ENCODE results near the gene CERS1. TPM values are rescaled to one million over a fixed set of nuclear protein-coding genes. Genes with fewer than 3 reads are reported as not detected.

Gene CERS1
- total RNA-seq, 2 donors from 2014 or later = 0.80 to 2.1 TPM

DNA sequence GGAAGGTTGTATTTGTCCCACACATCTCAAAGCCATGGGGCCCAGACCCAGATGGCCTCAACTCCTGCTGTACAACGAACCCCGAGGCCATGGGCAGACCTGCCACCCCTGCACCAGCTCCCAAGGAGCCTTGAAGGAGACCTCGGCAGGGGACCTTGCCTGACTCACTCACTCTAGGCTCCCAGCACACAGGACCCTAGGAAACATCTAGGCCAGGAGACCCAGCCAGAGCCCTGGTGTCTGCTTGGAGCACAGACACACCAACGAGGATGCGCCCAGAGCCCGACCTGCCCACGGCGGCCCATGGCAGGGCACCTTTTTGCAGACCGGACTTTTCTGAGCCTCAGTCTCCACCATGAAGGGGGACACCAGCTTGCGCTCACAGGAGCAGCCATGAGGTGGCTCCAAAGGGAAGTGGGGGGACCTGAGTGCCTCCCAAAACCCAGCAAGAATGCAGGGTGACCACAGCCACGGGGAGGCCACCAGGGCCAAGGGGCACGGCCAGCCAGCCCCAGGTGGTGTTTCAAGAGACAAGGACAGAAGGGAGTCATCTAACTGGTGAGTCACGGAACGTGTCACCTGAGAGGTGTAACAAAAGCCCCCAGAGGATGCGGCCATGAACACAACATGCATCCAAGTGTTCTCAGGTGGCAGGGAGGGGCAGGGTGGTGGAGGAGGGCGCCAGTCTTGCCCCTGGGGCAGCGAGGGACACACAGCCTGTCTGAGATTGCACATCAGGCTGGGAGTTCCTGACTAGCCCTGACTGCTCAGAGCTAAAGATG lies 4.9 kb upstream of the CERS1 start:
- DNase-seq = no peak
- ATAC-seq = no peak
- intact Hi-C loops (cut with DNase I) = no loop called here

- ATAC-seq = no peak
- no peak for DNase-seq
- intact Hi-C loops (cut with DNase I) = no loop called here
These were observed 3.9 kb upstream of the CERS1 start for GRCh38 chr19:18899624-18900560.

DNA sequence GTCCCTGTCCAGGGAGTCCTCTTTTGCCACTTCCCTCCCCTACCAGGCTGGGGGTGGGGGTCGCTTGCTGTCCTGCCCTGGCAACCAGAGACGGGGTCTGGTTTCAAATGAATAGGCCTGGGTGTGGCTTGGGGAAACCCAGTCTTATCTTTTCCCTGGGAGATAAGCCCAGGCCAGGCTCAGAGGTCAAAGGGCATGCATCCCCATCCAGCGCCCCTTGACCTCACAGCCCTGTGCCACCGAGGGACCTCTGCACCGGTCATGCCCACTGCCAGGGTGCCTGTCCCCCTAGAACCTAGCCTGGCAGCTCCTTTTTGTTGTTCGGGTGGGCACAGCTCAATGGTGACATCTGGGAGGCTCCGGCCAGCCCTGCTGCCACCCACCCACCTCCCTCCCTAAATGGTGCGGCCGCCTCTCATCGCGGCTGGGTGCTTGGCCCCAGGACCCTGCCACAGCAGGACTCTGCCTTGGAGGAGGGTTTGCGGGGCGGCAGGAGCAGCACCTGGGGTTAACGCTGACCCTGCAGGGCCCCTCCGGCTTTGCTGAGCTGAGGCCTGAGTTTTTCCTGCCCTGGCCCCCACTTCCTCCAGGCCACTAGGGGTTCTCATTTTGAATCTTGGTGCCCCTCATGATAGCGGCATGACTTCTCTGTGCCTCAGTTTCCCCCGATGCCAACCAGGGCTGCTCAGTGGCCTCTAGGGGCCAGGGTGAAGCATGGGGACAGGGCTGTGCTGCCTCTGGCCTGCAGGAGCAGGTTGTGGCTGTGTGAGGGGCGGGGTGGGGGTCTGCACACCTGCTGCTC lies 2.9 kb upstream of the CERS1 start:
- DNase-seq (no peak), ATAC-seq (no peak)
- intact Hi-C loops (cut with DNase I) = no loop called here

- no peak for DNase-seq
- ATAC-seq = peak; percentile 10 to 19
- intact Hi-C loops (cut with DNase I) = no loop called here
These were observed 2.2 kb upstream of the CERS1 start for GRCh38 chr19:18898081-18898606.

GRCh38 chr19:18897094-18898029 lies 1.4 kb upstream of the CERS1 start:
- intact Hi-C loops (cut with DNase I) = no loop called here
- DNase-seq (no peak), ATAC-seq (no peak)

DNA sequence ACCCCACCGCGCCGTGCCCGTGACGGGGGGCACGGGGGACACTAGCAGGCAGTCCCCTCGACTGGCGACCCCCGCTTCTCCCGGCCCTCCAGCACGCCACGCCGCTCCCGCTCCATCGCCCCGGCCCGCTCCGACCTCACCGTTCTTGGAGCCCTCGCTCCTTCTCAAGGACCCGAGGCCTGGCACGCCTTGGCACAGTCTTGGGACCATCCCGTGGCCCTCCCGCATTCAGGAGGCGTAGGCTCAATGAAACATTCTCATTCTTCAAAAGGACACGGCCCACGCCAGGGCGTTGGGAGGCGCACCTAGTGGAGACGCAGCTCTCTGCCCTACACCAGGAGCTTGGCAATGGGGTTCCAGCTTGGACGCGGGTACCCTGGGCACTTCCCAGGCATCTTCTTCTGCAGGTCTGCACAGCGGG lies 473 bp upstream of the CERS1 start:
- intact Hi-C loops (cut with DNase I) = no loop called here
- DNase-seq (no peak), ATAC-seq (no peak)

- peak; percentile 41 to 49 for ATAC-seq
- intact Hi-C loops (cut with DNase I) = no loop called here
These were observed 727 bp downstream of the CERS1 start for GRCh38 chr19:18895038-18895823.

GRCh38 chr19:18894254-18895037 lies 1.5 kb downstream of the CERS1 start:
- DNase-seq = no peak

More at GRCh38 chr19:18895038-18895823, 727 bp downstream of the CERS1 start:
- DNase-seq = peak; percentile 56

GRCh38 chr19:18893587-18894253 lies 2.2 kb downstream of the CERS1 start:
- DNase-seq = no peak
- intact Hi-C loops (cut with DNase I) = no loop called here
- ATAC-seq = no peak

More at GRCh38 chr19:18894254-18895037, 1.5 kb downstream of the CERS1 start:
- intact Hi-C loops (cut with DNase I) = no loop called here
- ATAC-seq = peak; percentile 37 to 40

DNA sequence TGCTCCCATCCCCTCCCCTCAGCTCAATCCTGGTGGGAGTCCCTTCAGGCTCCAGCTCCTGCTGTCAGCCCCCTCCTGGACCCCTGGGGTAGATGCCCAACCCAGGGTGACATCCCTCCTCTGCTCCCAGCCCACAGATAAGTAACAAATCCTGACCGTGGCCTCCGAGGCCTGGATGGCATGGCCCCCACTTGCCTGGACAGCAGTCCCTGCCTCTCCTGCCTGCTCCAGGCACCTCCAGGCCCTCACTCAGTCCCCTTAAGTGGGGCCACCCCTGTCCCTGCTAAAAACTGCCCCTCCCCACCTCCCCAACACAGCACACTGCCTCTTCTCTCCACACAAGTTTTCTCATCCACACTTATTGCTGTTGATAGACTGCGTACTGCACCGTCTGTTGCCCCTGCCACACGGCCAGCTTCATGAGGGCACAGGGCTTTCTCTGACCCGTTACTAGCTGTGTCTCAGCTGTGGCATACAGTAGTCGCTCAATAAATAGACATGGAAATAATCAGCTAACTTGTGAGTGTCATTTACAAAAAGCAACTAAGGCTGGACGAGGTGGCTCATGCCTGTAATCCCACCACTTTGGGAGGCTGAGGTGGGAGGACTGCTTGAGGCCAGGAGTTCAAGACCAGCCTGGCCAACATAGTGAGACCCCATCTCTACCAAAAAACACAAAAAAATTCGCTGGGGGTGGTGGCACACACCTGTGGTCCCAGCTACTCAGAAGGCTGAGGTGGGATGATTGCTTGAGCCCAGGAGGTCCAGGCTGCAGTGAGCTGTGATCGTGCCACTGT lies 5.8 kb downstream of the CERS1 start:
- intact Hi-C loops (cut with DNase I) = no loop called here
- DNase-seq (no peak), ATAC-seq (no peak)

DNA sequence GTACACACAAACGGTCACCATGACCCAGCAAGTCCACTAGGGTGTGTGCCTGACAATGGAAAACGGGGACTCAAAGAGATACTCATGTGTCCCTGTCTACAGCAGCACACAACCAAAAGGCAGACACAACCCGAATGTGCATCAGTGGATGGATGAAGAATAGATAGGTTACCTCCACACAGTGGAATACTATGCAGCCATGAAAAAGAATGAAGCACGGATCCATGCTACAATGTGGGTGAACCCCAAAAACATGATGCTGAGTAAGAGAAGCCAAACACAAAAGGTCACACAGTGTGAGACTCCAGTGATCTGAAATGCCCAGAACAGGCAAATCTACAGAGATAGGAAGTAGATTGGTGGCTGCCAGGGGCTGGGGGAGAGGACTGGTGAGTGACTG lies 9.0 kb downstream of the CERS1 start:
- ATAC-seq (no peak), DNase-seq (no peak)
- intact Hi-C loops (cut with DNase I) = no loop called here

- ATAC-seq (no peak), DNase-seq (no peak)
- intact Hi-C loops (cut with DNase I) = no loop called here
These were observed 12.2 kb downstream of the CERS1 start for GRCh38 chr19:18883526-18884304.

- ATAC-seq (no peak), DNase-seq (no peak)
- intact Hi-C loops (cut with DNase I) = no loop called here
These were observed 14.5 kb downstream of the CERS1 start for GRCh38 chr19:18881491-18881890.

DNA sequence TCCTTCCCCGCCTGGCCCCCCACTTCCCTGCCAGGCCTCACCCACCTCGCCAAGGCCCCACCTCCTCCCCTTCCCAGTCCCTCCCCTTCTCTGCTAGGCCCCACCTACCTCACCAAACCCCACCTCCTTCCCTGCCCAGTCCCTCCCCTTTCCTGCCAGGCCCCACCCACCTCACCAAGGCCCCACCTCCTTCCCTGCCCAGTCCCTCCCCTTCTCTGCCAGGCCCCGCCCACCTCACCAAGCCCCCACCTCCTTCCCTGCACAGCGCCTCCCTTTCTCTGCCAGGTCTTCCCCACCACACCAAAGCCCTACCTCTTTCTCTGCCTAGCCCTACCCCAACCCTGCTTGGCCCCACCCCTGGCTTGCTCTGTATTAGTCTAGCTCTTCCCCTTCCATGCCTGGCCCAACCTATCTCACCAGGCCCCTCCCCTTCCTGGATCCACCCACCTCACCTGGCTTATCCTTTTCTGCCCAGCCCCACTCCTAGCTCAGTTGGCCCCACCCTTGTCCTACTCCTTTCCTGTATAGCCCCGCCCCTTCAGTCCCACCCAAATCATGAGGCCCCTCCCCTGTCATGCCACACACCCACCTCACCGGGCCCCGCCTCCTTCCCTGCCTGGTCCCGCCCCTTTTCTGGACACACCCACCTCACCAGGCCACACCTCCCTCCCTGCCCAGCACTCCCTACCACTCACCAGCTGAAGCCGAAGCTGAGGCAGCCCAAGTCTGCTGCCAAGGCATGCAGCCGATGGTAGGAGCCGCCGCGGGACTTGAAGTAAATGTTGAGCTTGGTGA lies 16.2 kb downstream of the CERS1 start:
- DNase-seq = no peak
- intact Hi-C loops (cut with DNase I) = no loop called here
- ATAC-seq = peak in 1 of 2 donors; percentile 29

Data from left cardiac atrium (tissue), 4 donors.